Nephron progenitor cell (in vitro differentiated cells): ENCODE measurements around the gene TMEM132C.
"Not testable (repeated sequence)": the region's sequence is repeated elsewhere in the genome, so short reads cannot be mapped to it uniquely, and the experiment has no call there.

Experiments
- DNase-seq: peaks from one replicate; pipeline ENCODE4 v3.0.0; 2021
- H3K27ac Mint-ChIP-seq: 2 replicates; pipeline ENCODE4 v1.8.0; 2021; ENCODE audit warnings: mild to moderate bottlenecking, moderate library complexity, mixed read lengths
- H3K27me3 Mint-ChIP-seq: 2 replicates; pipeline ENCODE4 v1.8.0; 2021; ENCODE audit warnings: mild to moderate bottlenecking, low read depth, mixed read lengths; ENCODE audit not compliant: poor library complexity
- H3K36me3 Mint-ChIP-seq: 2 replicates; pipeline ENCODE4 v1.8.0; 2021; ENCODE audit warnings: low read depth, mixed read lengths
- H3K4me1 Mint-ChIP-seq: 2 replicates; pipeline ENCODE4 v1.8.0; 2021; ENCODE audit warnings: mixed read lengths
- H3K4me3 Mint-ChIP-seq: 2 replicates; pipeline ENCODE4 v1.8.0; 2021; ENCODE audit warnings: mild to moderate bottlenecking, moderate library complexity, mixed read lengths
- H3K9me3 Mint-ChIP-seq: 2 replicates; pipeline ENCODE4 v1.8.0; 2021; ENCODE audit warnings: mild to moderate bottlenecking, moderate library complexity, mixed read lengths
- CTCF ChIP-seq: fragments of 200-600 bp; sonication (generic); IDR thresholded peaks from 2 replicates; pipeline ENCODE4 v1.5.0; 2021; ENCODE audit warnings: antibody characterized with exemption

The TMEM132C gene

GRCh38 chr12:128474916-128475315 lies 207.9 kb downstream of the TMEM132C start:
- Mint-ChIP-seq H3K4me1 (peaks cover 68% of the 10 kb centered on the region), H3K36me3 (peaks cover 26% of the 10 kb centered on the region), H3K27ac (peak overlapping the region; percentile 26), H3K4me3 (no peak overlapping the region), H3K9me3 (peaks cover 10% of the 10 kb centered on the region), H3K27me3 (no peaks in the 10 kb centered on the region)
- no peak for DNase-seq
- no peak for TF ChIP-seq CTCF

- TF ChIP-seq CTCF, result no peak
- Mint-ChIP-seq H3K27me3 (no peaks in the 10 kb centered on the region), H3K27ac (no peak overlapping the region), H3K4me3 (no peak overlapping the region), H3K9me3 (peaks cover 10% of the 10 kb centered on the region), H3K4me1 (peaks cover 71% of the 10 kb centered on the region), H3K36me3 (peaks cover 22% of the 10 kb centered on the region)
- DNase-seq, result no peak
These were observed 209.3 kb downstream of the TMEM132C start for GRCh38 chr12:128476266-128476665.

GRCh38 chr12:128483526-128484255 lies 216.7 kb downstream of the TMEM132C start:
- H3K4me1 Mint-ChIP-seq, result peaks cover 60% of the 10 kb centered on the region

GRCh38 chr12:128497376-128497775 lies 230.4 kb downstream of the TMEM132C start:
- H3K4me1 Mint-ChIP-seq, H3K27ac Mint-ChIP-seq, H3K4me3 Mint-ChIP-seq, DNase-seq, H3K27me3 Mint-ChIP-seq: not testable (repeated sequence)
- Mint-ChIP-seq H3K9me3 (peaks cover 88% of the 10 kb centered on the region), H3K36me3 (peaks cover 79% of the 10 kb centered on the region)

More at GRCh38 chr12:128483526-128484255, 216.7 kb downstream of the TMEM132C start:
- no peak overlapping the region for H3K27ac Mint-ChIP-seq
- peaks cover 5% of the 10 kb centered on the region for H3K36me3 Mint-ChIP-seq
- TF ChIP-seq CTCF, result no peak
- no peak for DNase-seq
- no peaks in the 10 kb centered on the region for H3K27me3 Mint-ChIP-seq
- no peaks in the 10 kb centered on the region for H3K9me3 Mint-ChIP-seq
- no peak overlapping the region for H3K4me3 Mint-ChIP-seq

GRCh38 chr12:128507470-128507869 lies 240.5 kb downstream of the TMEM132C start:
- peaks cover 70% of the 10 kb centered on the region for H3K9me3 Mint-ChIP-seq

GRCh38 chr12:128509170-128509569 lies 242.2 kb downstream of the TMEM132C start:
- H3K4me1 Mint-ChIP-seq, result no peaks in the 10 kb centered on the region
- peaks cover 93% of the 10 kb centered on the region for H3K36me3 Mint-ChIP-seq
- H3K27me3 Mint-ChIP-seq, result no peaks in the 10 kb centered on the region
- H3K27ac Mint-ChIP-seq, result no peak overlapping the region
- no peak overlapping the region for H3K4me3 Mint-ChIP-seq
- peaks cover 58% of the 10 kb centered on the region for H3K9me3 Mint-ChIP-seq
- TF ChIP-seq CTCF, result no peak
- DNase-seq, result no peak

More at GRCh38 chr12:128507470-128507869, 240.5 kb downstream of the TMEM132C start:
- no peak for DNase-seq
- H3K36me3 Mint-ChIP-seq, result peaks cover 93% of the 10 kb centered on the region
- H3K4me1 Mint-ChIP-seq, result no peaks in the 10 kb centered on the region
- H3K27ac Mint-ChIP-seq, result no peak overlapping the region
- no peak for TF ChIP-seq CTCF
- no peaks in the 10 kb centered on the region for H3K27me3 Mint-ChIP-seq
- H3K4me3 Mint-ChIP-seq, result no peak overlapping the region
